DMS114 treated with DMSO at 0.1 percent for 48 hours (cell line): Measurements from ENCODE around the gene PALM.
A peak's percentile ranks its signal among the peaks of the same experiment; 100 is the strongest.

Experiments used
- DNase-seq: peaks from one replicate; lab custom pipeline; 2025; ENCODE audit not compliant: unreplicated experiment; lab: John Stamatoyannopoulos, UW

PALM gene

DNA sequence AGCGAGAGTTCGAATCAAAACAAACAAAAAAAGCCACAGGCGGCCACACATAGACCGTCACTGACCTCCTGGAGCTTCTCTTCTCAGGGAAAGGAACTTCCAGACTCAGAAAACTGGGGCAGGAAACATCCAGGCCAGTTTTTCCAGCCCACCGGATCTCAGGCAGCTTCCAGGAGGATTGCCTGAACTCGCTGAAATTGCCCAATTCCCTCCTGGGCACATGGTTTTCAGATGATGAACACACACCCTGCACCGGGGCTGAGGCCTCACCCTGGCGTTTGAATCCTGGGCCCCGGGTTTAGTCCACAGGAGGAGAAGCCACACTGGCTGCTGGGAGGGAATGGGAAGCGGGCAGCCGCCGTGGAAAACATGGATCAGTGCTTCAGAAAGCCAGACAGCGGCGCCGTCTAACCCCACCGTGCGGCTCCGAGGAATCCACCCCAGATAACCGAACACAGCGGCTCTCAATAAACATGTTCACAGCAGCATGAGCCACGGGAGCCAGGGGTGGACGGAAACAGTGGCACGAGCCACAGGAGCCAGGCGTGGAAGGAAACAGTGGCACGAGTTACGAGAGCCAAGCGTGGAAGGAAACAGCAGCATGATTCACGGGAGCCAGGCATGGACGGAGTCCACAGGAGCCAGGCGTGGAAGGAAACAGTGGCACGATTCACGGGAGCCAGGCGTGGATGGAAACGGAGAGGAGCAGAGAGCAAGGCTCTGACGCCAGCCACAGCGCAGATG, 70.3 kb downstream of the PALM start:
- no peak for DNase-seq

DNA sequence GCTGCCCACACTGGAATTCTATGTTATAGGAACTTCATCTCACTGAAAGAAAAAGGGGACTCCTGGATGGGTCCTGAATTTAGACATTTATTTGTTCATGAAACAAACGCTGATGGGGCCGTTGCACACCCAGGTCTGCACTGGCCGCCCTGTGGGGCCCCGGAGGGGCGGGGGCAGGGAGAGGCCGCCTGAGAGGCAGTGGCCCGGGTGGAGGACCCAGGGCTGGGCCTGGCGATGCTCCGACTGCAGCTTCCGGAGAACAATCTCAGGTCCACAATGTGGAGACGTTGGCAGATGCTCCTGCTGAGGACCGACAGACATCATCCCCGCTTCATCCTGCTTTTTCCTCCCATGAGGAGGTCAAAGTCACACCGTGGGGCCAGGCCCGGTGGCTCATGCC, 72.2 kb downstream of the PALM start:
- no peak for DNase-seq

DNA sequence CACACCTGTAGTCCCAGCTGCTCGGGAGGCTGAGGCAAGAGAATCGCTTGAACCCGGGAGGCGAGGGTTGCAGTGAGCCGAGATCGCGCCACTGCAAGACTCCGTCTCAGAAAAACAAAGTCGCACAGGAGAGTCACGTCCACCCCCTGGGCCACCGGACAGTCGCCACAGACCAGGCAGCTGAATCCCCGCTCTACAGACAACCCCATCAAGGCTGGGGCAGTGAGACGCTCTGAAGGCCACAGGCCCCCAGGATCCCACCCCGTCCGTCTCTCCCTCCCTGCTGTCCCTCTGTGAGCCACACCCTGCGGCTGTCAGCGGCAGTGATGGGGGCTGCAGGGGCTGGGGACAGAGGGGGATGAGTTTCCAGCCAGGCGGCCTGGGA, 73.1 kb downstream of the PALM start:
- DNase-seq = no peak

DNA sequence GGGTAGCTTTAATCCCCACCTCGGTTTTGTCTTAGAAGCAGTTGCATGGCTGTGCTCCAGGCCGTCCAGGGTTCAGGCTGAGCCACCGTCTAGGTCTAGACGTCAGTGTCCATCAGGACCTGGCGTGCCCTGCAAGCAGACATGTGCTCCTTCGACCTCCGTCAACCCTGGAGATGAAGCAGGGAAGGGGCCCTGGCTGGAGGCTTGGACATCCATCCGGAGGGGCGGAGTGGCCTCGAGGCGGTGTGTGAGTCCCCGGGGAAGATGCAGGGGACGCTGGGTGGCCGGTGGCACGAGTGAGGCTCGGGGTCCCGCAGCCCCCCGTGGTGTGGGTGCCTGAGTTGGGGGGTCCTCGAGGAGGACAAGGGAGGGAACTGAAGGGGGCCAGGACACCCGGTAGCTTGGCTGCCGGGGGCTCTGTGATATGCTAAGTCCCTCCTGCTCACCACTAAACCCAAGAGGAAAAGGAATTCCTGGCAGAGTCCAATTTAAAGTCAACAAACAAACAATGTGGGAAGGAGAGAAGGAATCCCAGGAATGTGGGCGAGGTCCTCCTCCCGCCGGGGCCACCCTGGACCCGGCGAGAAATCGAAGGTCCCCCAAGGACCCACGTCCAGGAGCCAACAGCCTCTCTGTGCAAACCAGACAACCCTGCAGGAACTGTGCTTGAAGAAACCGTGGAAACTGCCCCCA, 73.6 kb downstream of the PALM start:
- DNase-seq = no peak

DNA sequence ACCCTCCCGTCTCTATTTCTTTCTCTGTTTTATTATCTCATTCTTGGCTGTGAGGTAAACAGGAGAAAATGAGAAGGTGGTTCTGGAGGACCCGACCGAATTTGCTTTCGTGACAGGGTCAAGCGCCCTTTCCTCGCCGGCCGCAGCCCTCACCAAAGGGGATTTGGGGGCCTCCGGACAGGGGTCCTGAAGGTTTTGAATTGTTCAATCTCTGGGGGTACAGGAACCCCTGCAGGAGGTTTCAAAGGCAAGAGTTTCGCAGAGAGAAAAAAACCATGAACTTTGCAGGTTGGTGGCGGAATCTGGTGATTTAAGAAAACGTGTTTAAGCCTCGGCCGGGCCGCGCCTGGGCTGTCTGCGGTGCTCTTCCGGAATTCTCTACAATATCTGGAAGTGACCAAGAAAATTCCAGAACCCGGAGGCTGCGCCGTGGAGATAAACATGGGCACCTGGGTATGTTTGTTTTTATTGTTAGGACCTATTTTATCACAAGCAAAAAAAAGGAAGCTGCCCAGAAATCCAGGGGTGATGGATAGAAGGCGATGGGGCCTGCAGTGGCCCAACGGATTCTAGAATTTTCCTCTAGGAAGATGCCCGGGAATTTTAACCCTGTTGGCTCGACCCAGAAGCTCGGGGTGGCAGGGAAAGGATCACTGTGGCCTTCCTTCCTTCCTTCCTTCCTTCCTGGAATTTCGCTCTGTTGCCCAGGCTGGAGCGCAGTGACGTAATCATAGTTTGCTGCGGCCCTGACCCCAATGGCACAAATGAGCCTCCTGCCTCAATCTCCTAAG, 74.3 kb downstream of the PALM start:
- DNase-seq = no peak

DNA sequence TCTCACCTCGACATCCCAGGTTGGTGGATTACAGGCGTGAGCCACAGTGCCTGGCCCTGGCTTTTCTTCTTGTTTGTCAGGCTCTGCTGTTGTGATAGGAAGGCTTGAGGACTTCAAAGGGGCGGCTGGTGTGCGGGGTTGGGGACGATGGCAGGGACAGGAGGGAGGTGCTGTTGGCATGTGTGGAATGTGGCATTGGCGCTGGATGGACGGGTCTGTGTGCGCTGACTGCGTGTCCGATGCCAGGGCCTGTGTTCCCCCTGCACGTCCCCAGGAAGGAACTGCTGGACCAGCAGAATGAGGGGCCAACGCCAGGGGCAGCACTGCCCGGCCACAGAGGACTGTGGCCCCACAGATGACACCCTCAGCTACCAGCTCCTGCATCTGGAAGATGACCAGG, 75.8 kb downstream of the PALM start:
- DNase-seq = no peak

DNA sequence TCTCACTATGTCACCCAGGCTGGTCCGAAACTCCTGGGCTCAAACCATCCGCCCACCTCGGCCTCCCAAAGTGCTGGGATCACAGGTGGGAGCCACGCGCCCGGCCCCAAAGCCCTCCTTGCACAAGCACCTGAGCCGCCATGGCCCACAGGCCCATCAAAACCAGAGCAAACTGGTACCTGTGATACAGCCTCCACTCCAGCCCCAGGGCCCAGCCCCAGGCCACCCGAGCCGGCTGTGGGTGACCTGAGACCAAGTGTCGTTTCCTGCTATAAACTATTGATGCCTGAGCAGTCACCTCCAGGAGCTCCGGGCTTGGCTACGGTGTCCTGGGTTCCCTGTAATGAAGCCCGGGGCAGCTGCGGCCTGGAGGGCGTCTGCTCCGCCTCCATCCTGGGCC, 78.8 kb downstream of the PALM start:
- DNase-seq = no peak

DNA sequence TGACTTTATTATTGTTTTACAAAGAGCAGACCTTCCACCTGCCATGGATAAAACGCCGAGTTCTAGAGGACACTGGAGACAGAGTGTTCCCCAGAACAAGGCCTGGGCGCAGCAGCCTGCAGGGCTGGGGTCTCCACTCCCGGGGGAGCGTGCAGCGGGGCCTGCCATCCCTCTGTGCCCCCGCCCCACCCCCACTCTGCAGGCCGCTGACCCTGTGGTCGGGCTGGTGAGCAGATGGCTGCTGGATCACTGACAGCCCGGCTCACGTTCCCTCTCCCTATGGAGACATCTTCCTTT, 79.9 kb downstream of the PALM start:
- DNase-seq = no peak

DNA sequence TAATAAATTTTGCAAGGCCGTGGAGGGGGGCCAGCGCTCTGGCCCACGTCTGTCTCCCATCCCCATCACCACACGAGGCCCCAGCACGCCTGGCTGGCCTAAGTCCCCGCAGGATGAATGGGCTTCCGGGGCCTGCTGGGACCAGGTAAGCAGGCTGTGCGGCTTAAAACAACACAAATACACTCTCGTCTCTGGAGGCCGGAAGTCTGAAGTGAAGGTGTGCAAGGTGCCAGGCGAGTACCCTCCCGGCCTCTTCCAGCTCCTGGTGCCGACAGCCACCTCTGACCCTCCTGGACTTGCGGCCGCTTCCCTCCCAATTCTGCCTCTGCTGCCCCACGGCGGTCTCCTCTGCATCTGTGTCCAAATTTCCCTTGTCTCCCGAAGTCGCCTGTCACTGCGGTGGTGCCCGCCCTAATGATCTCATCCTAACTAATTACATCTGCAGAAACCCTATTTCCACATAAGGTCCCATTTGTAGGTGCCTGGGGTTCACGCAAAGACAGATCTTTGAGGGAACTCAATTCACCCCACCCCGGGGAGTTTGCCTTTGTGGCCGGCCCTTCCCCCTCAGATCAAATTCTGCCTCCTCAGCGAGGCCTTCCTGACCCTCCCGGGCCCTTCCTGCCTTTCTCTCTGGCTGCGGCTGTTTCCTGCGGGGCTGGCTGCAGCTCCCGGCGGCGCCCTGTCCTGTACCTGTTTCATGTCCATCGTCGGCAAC, 80.4 kb downstream of the PALM start:
- DNase-seq = no peak

DNA sequence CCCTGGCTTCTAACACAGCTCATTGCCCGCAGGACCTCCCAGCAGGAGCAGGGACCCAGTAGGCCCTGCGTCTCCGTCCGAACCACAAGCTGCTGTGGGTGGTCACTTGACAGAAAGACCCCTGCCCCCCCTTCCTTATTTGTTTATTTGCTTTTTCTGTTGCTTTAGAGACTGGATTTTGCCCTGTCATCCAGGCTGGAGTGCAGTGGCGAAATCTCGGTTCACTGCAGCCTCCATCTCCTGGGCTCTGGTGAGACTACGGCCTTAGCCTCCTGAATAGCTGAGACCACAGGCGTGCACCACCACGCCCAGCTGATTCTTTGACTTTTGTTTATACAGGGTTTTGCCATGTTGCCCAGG, 80.9 kb downstream of the PALM start:
- no peak for DNase-seq

DNA sequence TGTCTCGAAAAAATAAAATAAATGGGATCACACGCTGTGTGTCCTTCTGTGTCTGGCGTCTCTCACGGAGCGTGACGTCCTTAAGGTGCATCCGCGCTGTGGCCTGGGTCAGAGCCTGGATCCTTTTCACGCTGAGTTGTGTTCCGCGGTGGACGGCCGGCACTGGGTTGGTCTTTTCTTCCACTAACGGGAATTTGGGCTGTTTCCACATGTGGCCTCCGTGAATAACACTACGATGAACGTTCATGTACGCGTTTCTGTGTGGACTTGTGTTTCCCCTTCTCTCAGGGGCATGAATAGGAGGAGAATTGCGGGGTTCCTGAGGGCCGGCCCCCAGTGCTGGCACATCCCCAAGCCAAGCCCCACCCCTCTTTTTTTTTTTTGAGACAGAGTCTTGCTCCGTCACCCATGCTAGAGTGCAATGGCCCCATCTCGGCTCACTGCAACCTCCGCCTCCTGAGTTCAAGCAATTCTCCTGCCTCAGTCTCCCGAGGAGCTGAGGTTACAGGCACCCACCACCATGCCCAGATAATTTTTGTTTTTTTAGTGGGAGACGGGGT, 82.4 kb downstream of the PALM start:
- DNase-seq = no peak

DNA sequence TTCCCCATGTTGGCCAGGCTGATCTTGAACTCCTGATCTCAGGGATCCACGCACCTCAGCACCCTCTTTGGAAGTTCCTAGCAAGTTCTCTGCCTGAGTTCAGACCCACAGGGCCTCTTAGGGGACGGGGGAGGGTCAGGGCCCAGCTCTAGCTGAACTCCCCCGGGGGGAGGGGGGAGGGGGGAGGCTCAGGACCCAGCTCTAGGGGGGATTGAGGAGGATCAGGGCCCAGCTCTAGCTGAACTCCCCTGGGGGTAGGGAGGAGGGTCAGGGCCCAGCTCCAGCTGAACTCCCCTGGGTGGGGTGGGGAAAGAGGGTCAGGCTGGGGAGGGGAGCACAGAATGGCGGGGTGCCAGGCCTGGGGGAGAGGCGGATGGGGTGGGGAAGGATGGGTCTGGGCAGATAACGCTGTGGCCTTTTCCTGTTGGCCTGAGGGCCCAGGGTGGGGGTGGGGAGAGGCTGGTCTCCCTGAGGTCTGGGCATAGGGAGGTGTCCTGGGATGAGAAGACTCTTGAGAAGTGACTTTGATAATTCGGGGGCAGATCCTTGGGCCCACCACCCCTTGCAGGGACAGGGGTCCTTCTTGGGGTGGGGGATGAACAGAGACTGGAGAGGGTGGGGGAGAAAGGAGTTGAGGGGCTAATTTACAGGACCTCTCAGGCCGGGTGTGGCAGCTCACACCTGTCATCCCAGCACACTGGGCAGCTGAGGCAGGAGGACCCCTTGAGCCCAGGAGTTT, 83.0 kb downstream of the PALM start:
- DNase-seq = no peak

DNA sequence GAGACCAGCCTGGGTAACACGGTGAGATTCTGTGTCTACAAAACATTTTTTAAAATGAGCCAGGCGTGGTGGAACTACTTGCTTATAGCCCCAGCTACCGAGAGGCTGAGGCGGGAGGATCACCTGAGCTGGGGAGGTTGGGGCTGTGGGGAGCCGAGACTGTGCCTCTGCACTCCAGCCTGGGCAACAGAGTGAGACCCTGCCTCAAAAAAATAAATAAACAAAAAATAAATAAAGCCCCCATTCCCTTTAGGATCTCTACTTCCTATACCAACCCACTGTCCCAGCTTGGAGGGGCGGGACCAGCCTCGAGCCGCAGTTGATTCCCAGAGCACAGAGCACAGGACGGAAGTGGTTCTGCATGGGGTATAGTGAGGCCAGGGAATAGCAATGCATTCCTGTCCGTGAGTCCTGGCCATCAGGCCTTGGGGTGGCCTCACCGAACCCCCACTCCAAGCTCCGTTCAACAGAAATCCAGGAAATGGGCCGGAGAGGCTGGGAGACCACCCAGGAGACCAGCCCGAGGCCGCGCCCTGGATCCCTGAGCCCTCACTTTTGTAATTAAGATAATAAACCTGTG, 83.7 kb downstream of the PALM start:
- DNase-seq = no peak

DNA sequence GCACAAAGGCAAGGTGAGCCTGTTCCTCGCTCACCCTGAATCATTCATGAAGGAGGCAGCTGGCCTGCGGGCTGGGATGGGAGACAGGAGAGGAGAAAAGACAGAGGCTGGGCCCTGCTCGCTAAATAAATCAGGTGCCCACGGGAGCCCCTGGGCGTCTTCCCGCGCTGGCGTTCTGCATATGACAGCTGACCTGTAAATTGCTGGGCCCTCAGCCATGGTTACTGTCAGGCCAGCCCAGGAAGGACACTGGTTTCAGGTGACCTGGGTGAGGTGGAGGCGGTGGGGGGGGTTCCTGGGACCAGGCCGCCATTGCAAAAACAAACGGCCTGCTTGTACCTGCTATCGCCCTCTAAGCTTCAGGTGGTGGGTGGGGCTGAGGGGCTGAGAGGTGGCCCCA, 85.1 kb downstream of the PALM start:
- DNase-seq = no peak

DNA sequence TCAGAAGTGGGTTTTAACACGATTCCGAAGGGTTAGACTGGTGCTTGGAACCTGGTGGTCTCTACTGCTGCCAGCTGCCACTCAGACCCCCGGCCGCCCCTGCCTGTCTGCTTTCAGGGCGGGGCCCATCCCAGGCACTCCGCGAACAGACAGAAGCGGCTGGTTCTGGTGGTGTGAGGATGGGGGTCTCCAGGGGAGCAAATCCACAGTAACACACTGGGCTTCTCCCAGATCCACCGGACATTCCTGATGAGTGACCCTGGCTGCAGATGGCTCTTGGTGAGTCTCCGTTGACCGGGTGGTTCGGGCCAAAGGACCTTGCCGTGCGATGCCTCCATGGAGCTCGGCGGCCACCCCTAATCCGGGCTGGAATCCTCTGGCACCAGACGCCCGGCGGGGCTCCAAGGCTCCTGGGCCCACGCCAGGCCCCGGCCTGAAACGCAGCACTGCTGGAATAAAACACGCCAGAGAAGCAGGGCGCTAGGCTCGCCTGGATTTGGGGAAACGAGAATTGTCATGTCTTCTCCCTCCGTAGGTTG, 86.4 kb downstream of the PALM start:
- DNase-seq = no peak

DNA sequence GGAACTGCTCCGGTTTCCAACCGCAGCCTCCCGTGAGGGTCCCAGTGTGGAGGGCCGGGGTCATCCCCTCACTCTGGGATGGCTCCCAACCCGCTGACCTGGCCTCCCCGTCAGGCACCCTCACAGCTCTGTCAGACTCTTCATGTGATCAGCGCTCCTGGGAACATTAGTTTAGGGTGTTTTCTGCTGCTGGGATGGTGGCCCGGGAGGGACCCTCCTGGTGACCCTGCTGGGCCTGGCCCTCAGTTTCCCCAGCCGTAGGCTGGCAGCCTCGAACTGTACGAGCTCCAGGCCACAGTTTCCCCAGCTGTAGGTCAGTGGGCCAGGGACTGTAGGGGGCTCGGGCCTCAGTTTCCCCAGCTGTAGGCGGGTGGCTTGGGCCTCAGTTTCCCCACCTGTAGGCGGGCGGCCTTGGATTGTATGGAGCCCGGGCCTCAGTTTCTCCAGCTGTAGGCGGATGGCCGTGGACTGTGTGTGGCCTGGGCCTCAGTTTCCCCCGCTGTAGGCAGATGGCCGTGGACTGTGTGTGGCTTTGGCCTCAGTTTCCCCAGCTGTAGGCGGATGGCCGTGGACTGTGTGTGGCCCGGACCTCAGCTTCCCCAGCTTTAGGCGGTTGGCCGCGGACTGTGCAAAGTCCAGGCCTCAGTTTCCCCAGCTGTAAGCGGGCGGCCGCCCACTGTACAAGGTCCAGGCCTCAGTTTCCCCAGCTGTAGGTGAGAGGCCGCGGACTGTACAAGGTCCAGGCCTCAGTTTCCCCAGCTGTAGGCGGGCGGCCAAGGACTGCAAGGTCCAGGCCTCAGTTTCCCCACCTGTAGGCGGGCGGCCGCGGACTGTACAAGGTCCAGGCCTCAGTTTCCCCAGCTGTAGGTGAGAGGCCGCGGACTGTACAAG, 87.2 kb downstream of the PALM start:
- DNase-seq = no peak

DNA sequence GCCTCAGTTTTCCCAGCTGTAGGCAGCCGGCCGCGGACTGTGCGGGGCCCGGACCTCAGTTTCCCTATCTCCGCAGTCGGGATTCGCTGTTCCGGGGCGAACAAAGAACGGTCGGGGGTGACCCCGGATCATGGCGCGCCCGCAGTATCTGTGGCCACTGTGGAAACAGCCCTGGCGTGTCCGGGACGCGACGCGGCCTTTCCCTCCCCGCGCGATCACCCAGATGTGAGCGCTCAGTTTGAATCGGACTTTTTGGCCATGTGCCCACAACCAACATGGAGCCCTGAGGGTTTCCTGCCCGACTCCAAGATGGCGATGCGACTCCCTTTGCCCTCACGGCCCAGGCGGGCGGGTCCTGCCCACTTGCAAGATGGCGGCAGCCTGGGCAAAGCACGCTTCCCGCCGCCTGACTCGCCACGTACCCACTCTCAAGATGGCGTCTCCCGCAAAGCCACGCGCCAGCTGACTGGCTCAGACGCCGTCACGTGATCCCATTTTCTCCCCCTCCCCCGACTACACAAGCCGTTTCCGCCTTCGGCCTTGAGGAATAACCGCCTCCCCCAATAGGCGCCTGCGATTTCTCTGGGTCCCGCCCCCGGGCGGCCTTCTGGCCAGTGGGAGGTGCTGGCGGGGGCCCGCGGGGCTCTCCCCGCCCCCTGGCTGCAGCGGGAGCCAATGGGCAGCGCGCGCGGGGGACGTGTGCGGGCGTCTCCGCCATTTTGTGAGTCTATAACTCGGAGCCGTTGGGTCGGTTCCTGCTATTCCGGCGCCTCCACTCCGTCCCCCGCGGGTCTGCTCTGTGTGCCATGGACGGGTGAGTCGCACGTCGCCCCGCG, 88.2 kb downstream of the PALM start, which contains the start of gene PTBP1:
TSS of gene PTBP1 (plus strand) at position 761 of the 836 bp plus-strand sequence. CDS start at position 807, 46 bp downstream.
- peak; percentile 96 for DNase-seq
